Coronary artery (tissue), 2 donors: Measurements from ENCODE around the gene SAP30BP.

Experiments used
- DNase-seq: peaks from one replicate; pipeline ENCODE4 v3.0.0-alpha.2; 2017; ENCODE audit warnings: low spot score
- H3K27ac ChIP-seq, 2 donors: fragments of 200-600 bp; sonication (generic); one replicate each; pipeline ENCODE4 v1.5.1; 2016 to 2019
- H3K4me3 ChIP-seq: fragments of 200-600 bp; sonication (generic); 2 replicates; pipeline ENCODE4 v1.5.1; 2016; ENCODE audit warnings: mild to moderate bottlenecking, moderate library complexity
- TF ChIP-seq, protein P1 (sequence below): fragments of 200-600 bp; sonication (generic); IDR thresholded peaks from one replicate; pipeline ENCODE4 v1.5.1; 2019; ENCODE audit warnings: antibody characterized with exemption

The SAP30BP gene

DNA sequence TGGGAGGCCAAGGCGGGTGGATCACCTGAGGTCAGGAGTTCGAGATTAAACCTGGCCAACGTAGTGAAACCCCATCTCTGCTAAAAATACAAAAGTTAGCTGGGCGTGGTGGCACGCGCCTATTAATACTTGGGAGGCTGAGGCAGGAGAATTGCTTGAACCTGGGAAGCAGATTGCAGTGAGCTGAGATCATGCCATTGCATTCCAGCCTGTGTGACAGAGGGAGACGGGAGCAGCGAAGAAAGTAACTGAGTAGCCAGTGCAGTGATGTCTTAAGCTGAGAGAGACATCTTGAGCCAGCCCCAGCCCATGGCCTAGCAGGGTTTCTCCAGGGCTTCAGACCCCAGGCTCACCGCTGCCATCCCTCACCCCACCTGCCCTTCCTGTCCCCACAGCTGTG, 43.8 kb upstream of the SAP30BP start:
- Histone ChIP-seq H3K27ac (no peak overlapping the region), H3K4me3 (no peak overlapping the region)
- no peak for DNase-seq
- TF ChIP-seq, protein P1, sequence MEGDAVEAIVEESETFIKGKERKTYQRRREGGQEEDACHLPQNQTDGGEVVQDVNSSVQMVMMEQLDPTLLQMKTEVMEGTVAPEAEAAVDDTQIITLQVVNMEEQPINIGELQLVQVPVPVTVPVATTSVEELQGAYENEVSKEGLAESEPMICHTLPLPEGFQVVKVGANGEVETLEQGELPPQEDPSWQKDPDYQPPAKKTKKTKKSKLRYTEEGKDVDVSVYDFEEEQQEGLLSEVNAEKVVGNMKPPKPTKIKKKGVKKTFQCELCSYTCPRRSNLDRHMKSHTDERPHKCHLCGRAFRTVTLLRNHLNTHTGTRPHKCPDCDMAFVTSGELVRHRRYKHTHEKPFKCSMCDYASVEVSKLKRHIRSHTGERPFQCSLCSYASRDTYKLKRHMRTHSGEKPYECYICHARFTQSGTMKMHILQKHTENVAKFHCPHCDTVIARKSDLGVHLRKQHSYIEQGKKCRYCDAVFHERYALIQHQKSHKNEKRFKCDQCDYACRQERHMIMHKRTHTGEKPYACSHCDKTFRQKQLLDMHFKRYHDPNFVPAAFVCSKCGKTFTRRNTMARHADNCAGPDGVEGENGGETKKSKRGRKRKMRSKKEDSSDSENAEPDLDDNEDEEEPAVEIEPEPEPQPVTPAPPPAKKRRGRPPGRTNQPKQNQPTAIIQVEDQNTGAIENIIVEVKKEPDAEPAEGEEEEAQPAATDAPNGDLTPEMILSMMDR, result no peak

DNA sequence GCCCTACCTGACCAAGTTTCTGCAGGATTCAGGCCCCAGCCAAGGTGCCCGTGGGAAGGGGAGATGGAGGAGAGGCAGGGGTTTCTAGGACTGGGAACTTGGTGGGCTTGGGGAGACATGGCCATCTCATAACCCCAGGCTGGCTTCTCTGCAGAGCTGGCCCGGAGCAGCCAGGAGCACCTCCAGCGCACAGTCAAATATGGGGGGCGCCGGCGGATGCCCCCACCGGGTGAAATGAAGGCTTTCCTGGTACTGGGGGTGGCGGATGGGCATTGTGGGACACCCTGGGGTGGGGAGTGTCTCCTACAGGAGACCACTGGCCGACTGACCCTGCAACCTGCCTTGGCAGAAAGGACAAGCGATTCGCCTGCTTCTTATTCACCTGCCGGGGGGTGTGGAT, 43.1 kb upstream of the SAP30BP start:
- Histone ChIP-seq H3K27ac (no peak overlapping the region), H3K4me3 (no peak overlapping the region)
- TF ChIP-seq, protein P1, result no peak
- DNase-seq, result no peak

DNA sequence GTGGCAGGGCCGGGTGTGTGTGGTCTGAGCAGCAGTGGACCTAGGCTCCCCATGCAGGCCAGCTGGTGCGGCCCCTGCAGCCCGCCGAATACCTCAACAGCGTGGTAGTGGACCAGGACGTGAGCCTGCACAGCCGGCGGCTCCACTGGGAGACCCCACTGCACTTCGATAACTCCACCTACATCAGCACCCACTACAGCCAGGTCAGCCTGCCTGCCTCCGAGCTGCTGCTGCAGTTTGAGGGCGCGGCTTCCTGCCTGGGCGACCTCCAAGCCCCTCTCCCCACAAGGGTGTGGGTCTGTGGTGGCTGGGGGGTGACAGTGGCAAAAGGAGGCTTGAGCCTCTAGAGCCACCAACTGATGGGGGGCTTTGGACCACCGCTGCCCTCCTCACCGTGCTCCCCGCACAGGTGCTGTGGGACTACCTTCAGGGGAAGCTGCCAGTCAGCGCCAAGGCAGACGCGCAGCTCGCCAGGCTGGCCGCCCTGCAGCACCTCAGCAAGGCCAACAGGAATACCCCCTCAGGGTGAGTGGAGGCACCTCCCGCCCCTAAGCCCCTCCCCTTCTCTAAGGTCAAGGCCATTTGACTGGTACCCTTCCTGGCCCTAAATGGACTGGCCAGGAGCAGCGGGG, 42.3 kb upstream of the SAP30BP start:
- H3K4me3 ChIP-seq, result no peak overlapping the region
- H3K27ac ChIP-seq, result no peak overlapping the region
- DNase-seq, result no peak
- TF ChIP-seq, protein P1, result no peak

DNA sequence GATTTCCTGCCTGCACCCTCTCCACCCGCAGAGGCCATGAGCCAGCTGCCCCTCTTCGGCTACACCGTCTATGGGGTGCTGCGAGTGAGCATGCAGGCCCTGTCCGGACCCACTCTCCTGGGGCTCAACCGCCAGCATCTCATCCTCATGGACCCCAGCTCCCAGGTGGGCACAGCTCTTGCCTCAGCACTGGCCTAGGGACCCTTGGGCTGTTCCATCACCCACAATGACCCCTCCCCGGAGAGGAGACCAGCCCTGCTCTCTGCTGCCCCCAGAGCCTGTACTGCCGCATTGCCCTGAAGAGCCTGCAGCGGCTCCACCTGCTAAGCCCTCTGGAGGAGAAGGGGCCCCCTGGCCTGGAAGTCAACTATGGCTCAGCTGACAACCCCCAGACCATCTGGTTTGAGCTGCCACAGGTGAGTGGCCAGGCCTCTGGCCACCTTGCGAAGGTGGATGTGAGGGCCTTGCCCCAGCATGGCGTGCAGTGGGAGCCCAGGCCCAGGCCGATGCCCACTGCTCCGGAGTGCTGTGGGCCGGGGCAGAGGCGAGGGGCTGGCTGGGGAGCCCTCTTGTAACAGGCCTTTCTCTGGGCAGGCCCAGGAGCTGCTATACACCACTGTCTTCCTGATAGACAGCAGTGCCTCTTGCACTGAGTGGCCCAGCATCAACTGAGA, 41.2 kb upstream of the SAP30BP start:
- TF ChIP-seq, protein P1, result no peak
- Histone ChIP-seq H3K4me3 (no peak overlapping the region), H3K27ac (no peak overlapping the region)
- no peak for DNase-seq

DNA sequence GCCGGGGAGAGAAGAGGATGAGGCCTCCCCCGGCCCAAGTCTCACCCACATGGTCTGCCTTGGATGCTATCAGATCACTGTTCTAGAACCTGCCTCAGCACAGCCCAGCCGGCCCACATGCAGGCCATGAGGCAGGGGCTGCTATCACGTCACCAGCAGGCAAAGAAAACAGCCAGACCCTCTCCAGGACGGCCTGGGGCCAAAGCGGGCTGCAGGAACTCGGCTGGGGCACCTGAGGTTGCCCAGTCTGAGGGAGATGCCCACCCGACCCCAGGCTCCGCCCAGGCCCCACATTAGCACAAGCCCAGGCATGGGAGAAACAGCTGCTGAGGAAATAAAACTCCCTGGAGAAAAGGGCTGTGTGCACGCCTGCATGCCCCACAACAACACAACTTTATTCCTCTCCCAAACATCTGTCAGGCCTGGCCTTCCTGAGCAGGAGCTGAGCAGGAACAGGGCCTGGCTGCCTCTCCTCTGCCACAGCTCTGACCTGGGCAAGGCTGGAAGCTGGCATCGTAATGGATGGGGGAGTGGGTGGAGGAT, 40.6 kb upstream of the SAP30BP start:
- Histone ChIP-seq H3K4me3 (no peak overlapping the region), H3K27ac (no peak overlapping the region)
- DNase-seq, result no peak
- TF ChIP-seq, protein P1, result no peak

DNA sequence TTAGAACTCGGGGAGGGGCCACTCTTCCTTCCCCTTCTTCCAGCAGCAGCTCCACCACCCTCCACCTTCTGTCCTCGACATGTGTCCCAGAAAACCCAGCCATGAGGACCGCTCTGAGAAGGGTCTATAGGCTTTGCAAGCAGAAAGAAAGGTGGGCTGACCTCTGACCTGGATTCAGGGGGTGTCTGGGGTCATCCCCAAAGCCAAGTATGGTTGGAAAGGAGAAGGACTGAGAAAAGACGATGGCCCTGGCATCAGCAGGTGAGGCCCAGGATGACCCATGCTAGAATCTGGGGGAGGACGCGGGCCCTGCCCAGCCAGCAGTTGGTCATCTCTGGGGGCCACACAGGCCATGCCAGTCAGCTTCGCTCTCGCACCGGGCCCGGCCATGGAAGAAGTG, 40.0 kb upstream of the SAP30BP start:
- TF ChIP-seq, protein P1, result no peak
- DNase-seq, result no peak
- no peak overlapping the region for H3K27ac ChIP-seq
- no peak overlapping the region for H3K4me3 ChIP-seq

DNA sequence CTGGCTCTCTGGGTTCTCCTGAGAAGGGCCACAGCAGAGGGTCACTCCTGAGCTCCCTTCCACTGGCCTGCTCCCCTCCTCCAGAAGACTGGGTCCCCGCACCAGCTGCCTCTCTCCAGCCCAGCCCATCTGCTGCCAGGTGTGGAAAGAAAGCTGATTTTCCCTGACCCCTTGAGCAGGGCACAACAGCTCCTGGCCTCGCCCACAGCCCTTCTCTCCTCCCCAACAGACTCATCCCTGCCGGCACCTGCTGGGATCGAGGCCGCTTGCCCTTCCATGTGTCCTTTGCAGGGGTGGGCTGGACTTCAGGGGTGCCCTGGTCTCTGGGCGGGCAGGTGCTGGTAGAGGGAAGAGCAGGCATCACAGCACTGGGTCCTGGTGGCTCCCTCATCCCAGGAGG, 38.7 kb upstream of the SAP30BP start:
- TF ChIP-seq, protein P1, result no peak
- no peak overlapping the region for H3K27ac ChIP-seq
- H3K4me3 ChIP-seq, result no peak overlapping the region
- DNase-seq, result no peak
